HG03064 (cell line): ENCODE data around the gene HYLS1.
"Not testable (repeated sequence)": the region's sequence is repeated elsewhere in the genome, so short reads cannot be mapped to it uniquely, and the experiment has no call there.

Experiments used
- ATAC-seq: cut with Tn5 transposase; IDR thresholded peaks from one replicate; pipeline ENCODE4 v1.9.1; 2021; ENCODE audit warnings: low read depth; ENCODE audit not compliant: unreplicated experiment

The HYLS1 gene, protein sequence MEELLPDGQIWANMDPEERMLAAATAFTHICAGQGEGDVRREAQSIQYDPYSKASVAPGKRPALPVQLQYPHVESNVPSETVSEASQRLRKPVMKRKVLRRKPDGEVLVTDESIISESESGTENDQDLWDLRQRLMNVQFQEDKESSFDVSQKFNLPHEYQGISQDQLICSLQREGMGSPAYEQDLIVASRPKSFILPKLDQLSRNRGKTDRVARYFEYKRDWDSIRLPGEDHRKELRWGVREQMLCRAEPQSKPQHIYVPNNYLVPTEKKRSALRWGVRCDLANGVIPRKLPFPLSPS

DNA sequence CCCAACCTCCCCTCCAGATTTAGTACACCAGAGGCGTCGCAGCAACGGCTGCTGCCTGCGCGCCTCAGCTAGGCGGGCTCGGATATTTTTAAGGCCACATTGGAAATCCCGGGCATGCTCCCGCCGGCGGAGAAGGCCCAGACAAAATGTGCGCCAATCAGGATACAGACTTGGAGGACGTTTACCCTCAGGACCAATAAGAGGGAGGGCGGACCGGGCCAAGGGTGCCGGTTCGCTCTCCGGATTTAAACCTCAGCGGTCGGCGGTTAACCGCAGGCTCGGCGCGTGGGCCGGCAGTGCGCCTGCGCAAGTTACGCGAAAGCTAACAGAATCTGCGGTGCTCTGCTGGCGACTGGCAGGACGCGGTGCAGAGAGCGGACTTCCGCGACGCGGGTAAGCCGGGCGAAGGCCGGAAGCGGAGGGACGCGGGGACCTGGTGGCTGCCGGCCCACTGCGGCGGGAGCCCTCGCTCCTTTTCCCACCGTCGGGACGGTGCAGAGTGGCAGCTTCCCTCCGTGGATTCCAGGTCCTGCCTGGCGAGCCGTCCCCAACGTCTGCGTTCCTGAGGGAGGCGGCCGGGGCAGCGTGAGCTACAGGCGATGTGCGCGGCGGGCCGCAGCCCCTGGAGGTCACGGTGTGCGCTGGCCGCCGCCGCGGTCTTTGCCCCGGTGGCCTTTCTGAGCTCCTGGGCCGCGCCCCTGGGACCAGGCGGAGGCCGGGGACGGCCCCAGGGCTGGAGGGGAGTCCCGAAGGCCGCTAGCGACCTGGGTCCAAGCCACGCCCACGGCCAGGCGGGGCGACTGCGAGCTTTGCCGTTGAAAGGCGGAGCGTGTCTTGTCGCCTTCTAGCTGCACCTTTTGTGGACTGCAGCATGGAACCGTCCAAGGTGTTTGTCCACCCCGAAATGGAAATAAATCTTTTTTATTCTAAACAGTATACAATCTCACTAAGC lies at the start of gene HYLS1:
Gene HYLS1 (plus strand): TSS at position 296 of the 952 bp plus-strand sequence. CDS start 11,701 bp downstream, outside the sequence.
- peak; percentile 85 for ATAC-seq

DNA sequence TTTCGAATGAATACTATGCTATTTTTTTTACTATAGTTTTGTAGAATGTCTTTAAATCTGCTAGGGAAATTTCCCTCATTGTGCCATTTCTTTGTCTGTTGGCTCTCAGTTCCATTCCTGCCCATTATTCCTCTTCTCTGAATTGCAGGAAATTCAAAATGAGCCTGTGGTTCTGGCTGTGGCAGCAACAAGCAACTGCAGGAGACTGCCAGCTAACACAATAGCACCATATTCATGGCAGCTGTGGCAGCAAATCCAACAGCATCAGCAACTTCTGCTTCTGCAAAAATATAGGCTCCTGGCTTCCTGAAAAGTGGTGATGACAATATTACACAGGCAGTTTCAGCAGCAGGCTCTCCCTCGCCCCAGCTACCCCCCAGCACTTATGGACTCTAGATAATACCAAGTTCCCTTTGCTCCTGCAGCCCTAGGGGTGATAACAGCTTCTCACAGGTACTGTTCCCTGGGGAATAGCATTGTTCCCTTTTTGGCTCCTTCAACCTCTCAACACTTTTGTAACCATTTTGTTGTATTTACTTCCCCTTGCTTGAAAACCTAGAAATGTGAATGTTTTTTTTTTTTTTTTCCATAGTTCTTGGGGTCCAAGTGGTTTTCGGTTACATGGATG lies 45.0 kb upstream of the HYLS1 start:
- ATAC-seq = no peak

DNA sequence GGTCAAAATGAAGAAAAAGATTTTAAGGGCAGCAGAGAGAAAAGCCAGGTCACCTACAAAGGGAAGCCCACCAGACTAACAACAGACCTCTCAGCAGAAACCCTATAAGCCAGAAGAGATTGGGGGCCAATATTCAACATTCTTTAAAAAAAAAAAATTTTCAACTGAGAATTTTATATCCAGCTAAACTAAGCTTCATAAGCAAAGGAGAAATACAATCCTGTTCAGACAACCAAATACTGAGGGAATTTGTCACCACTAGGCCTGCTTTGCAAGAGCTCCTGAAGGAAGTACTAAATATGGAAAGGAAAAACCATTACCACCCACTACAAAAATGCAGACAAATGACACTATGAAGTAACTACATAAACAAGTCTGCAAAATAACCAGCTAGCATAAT lies 41.3 kb upstream of the HYLS1 start:
- no peak for ATAC-seq

DNA sequence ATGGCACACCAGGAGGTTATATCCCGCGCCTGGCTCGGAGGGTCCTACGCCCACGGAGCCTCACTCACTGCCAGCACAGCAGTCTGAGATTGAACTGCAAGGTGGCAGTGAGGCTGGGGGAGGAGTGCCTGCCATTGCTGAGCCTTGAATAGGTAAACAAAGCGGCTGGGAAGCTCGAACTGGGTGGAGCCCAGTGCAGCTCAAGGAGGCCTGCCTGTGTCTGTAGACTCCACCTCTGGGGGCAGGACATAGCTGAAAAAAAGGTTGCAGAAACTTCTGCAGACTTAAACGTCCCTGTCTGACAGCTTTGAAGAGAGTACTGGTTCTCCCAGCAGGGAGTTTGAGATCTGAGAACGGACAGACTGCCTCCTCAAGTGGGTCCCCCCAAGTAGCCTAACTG lies 29.8 kb upstream of the HYLS1 start:
- not testable (repeated sequence) for ATAC-seq

DNA sequence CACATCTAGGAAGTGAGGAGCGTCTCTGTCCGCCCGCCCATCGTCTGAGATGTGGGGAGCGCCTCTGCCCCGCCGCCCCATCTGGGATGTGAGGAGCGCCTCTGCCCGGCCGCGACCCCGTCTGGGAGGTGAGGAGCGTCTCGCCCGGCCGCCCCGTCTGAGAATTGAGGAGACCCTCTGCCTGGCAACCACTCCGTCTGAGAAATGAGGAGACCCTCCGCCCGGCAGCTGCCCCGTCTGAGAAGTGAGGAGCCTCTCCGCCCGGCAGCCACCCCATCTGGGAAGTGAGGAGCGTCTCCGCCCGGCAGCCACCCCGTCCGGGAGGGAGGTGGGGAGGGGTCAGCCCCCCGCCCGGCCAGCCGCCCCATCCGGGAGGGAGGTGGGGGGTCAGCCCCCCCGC lies 24.7 kb upstream of the HYLS1 start:
- ATAC-seq = not testable (repeated sequence)

DNA sequence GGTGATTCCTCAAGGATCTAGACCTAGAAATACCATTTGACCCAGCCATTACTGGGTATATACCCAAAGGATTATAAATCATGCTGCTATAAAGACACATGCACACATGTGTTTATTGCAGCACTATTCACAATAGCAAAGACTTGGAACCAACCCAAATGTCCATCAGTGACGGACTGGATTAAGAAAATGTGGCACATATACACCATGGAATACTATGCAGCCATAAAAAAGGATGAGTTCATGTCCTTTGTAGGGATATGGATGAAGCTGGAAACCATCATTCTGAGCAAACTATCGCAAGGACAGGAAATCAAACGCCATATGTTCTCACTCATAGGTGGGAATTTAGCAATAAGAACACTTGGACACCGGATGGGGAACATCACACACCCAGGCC lies 22.1 kb upstream of the HYLS1 start:
- ATAC-seq = not testable (repeated sequence)

DNA sequence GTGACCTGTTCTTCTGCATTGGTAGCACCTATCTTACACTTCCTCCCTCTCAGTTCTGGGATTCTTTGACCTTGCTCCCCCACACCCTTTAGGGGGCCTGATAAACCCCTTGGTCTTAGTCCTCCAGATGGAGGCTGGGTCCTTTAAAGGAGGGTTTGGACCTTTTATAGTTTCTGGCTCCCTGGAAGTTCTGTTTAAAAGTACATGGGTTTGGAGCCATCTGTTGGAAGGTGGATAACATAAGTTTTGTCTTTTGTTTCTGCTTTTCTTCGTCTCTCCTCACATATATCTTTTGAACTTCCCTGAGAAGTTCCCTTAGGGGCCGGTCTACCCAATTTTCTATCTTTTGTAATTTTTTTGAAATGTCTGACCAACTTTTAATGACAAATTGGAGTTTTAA lies 17.9 kb upstream of the HYLS1 start:
- ATAC-seq = no peak

DNA sequence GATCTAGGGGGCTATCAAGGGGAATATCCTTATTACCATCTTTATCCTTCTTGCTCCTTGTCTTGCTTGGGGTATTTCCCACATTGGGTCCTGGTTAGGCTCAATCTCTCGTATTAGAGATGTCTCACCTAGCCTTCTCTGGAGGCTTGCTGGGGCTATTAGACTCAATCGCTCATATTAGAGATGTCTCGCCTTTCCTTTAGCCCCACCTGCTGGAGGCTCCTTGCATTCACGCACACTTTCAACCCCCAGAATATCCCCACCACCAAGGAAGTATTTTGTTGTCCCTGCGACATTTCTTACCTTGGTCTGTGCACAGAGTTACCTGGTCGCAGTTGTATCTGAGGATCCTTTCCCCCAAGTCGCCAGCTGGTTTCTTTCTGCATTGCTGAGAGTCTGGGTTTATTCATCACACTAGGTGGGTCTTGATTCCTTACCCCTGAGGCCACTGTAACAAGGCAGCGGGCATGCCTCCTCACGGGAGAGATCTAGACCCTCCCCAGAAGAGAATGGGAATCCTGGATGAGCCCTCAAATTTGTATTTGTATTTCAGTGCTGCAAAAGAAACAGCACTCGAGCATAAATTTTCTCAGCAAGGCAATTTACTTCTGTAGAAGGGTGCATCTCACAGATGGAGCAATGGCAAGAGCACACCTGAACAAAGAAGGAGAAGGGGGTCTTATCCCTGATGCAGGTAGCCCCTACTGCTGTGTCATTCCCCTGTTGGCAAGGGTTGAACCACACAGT lies 15.9 kb upstream of the HYLS1 start:
- no peak for ATAC-seq

DNA sequence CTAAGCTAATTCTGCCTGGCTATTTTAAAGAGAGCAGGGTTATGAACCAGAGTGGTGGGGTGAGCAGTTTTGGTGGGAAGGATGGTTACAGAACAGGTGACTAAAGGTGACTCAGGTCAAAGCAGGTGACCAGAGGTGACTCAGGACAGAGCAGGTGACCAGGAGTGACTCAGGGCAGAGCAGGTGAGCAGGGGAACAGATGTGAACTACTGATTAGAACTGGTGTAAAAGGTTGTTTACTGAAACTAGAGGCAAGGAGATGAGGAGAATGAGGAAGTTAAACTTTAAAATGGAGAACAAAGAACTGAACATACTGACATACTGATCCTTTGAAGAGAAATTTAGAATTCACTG lies 15.4 kb upstream of the HYLS1 start:
- ATAC-seq = no peak

DNA sequence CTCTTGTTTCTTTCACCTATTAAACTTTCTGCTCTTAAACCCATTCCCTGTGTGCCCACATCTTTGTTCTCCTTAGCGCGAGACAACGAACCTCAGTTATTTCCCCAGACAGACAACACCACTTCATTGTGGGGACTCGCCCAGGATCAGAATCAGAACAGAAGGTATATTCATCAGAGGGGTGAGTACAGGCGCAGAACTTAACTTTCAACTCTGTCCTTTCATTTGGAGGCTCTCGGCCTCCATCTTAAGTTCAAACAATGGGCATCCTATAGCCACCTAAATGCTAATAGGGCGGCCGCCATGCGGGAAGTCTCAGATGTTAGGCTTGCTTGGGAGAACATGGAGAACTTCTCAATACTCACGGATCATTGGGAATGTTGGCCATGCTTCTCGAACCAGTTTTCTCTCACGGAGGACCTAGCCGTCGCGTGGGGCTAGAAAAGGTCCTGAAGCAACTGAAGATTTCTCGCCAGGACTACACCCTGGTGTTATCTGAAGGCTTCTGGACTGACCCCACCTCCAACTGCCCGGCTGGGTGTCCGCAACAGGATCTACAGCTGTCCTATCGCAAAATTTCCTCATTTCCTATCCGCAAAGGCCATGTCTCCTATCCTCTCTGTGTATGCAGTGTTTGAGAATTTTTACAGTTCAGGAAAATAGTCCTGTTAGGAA lies 13.4 kb upstream of the HYLS1 start:
- ATAC-seq = no peak

DNA sequence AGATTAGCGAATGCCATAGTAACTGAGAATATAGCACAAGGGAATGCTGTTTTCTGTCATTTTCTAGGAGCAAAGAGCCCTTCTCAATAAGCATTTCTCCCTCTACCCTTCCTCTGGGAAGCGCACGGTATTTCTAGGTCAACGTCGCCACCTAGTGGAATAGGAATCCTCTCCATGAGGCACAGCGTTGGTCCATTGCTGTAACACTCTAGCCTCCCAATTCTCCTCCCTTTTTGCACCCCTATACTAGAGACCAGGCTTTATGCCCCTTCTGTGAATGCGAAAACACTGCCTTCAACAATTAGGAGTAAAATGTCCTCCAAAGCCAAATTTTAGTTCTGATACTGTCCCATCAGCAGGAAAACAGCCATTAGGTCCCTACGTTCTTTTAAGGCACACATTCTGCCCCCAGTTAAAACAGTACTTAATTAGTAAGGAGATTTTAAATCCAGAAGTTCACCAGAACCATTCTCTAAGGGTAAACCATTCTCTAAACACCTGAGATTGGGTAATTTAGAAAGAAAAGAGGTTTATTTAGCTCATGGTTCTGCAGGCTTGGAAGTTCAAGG lies 12.8 kb upstream of the HYLS1 start:
- peak; percentile 84 for ATAC-seq

DNA sequence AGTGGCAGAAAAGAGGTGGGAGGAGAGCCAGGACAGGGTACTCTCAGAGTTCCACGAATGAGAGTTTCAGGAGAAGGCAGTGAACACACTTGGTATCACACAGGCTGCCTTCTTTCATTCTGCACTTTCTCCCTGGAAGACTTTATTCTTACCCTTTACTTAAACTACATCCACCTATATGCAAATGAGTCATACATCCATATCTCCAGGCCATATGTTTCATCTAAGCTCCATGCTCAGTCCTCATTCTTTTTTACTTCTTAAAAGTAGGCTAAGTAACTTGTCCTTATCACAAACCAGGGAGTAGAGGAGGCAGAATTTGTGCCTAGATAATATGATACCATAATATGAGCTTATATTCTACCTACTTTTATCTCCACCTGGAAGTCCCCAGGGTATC lies 6.2 kb upstream of the HYLS1 start:
- ATAC-seq = no peak

DNA sequence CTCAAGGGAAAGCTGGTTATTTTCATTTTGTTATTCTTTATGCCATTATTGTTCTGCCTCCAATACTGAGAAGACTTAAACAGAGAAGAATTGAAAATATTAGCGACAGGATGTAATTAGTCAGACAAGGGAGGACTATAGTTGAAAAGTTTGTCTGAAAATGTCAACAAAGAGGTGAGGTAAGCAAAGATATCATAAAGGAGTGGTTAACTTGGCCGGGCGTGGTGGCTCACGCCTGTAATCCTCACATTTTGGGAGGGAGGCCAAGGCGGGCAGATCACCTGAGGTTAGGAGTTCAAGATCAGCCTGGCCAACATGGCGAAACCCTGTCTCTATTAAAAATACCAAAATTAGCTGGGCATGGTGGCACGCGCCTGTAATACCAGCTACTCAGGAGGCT lies 4.1 kb upstream of the HYLS1 start:
- ATAC-seq = no peak

DNA sequence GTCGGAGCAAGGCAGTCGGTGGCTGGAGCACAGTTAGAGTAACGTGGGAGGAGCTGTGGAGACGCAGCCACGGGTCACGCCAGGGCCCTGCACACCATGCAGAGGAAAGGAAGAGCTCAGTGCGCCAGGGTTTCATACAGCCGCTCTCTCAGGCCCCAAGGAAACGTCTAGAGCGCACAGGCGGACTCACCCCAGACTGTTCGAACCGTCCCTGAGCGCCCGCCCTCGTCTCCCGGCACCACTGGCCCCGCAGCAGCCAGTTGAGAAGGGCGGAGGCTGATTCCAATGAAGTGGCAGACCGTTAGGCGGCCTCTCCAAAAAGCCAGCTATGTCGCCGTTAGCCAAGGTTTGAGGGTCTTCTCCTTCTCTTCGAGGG lies 483 bp upstream of the HYLS1 start:
- peak; percentile 29 for ATAC-seq

DNA sequence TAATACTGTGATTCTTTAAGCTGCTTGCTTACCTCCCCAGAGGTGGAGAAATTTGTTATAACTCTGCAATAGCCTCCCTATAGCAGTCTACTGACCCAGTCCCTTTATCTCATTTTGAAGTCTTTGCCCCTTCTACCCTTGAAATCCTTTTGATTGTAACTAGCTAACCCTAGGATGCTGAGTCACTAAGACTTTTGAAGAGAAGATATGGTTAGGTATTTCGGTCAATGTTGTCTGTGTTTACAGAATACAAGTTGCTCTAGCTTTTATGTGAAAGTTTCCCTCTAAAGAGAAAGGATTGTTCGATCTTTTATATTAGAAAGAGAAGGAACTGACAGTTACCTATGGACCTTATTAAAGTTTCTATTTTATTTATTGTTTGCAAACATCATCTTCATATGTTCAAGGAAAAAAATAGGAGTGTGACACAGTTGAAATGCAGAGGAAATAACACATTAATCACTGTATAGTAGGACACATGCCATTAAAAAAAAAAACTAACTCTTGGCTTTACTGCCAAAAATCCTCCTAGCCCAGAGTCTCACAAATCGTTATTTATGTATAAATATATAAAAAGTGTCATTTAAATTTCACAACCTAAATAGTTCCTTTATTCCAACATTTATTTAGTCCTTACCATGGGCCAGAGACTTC lies 3.1 kb downstream of the HYLS1 start:
- no peak for ATAC-seq

DNA sequence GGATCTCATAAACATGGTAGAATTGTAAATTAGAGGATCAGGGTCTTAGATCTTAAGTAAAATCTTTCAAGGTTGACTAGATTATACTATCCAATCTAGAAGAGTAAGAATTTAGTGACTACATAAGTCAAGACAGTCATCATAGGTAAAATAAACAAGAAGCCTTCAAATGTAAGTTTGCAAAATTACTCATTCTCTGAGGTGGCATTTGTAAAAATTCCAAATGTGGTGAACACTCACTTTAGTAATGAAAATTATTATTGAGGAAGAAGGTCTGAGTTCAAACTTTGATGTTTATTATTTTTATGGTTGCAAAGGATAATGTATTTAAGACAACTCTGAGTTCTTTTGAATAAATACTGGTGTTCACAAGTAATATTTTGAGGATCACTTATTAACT lies 4.6 kb downstream of the HYLS1 start:
- no peak for ATAC-seq

DNA sequence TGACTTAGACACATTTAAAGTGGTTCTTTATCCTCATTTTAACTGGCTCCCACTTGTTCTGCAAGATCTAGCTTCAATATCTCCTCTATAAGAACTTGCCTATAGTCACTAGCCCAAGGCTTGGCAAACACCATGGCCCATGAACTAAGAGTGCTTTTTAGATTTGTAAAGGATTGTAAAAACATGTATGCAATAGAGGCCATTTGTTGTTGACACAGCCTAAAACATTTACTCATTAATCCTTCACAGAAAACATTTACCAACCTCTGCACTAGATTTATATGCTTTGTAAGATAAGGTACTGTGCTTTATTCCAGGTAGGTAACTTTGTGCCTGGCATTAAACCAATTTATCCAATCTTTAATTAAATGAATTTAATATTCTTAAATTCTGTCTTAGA lies 5.5 kb downstream of the HYLS1 start:
- ATAC-seq = no peak

DNA sequence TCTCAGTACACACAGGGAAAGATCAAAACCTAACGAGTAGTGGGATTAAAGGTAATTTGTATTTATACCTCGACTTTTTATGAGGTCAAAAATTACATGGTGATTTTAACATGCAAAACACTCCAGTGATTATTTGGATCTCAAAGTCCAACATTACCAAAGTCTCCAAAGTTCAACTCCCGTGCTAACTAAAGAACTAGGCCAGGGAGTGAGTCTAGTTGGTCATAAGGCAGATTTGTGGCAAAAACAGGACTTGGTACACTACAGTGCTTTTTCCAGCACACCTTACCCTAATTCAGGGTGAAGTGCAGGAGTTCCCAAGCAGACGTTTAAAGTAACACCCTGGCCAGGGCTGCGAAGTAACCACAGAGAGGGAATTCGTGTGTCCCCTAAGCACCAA lies 14.4 kb downstream of the HYLS1 start:
- no peak for ATAC-seq

DNA sequence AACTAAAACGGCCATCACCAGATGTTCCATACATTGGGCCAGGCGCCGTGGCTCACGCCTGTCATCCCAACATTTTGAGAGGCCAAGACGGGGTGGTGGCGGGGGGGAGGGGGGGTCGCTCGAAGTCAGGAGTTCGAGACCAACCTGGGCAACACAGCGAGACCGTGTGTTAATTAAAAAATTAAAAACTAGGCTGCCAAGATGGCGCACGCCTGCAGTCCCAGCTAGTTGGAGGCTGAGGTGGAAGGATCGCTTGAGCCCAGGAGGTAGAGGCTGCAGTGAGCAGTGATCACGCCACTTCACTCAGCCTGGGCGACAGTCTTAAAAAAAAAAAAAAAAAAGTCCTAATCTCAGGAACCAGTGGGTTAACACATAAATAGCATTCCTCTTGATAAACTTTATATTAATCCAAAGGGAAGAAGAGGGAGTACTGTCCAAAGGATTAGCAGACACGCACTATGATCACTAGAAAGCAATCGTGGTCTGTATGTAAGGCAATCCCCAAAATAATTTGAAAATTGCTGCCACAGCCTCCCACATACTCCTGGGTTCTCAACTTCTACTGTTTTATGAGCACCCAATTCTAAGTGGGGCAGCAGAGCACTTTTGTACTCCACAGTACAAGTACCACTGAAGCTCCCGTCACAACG lies 14.9 kb downstream of the HYLS1 start:
- no peak for ATAC-seq
